ENCODE measurements around the gene DUS1L. TPM values are rescaled to one million over a fixed set of nuclear protein-coding genes. Genes with fewer than 3 reads are reported as not detected.

The DUS1L gene
- total RNA-seq, 5 donors from 2014 or later (not counting 1 experiment from before 2014, with no cell fraction given) = 137 to 186 (median 177) TPM

- CTCF ChIA-PET = interaction anchor here (0.6 to 4.3 kb wide), 5 partner anchors 10 to 1290 kb away, joined by 3 to 26 read pairs (median 5); no protein-coding TSS in a partner anchor
- Mint-ChIP-seq H3K27me3 (no peaks in the 10 kb centered on the region), H3K4me3 (no peak overlapping the region), H3K27ac (no peak overlapping the region), H3K36me3 (no peaks in the 10 kb centered on the region), H3K9me3 (no peaks in the 10 kb centered on the region), H3K4me1 (peaks cover 14 to 27% (median 19%) of the 10 kb centered on the region in 3 donors)
- 71% methylated on average over 27 of the region's 34 CpGs for WGBS (ENCODE audit: insufficient coverage)
- Histone ChIP-seq H3K36me3 (ENCODE audit: control insufficient read depth in 2 of 2, extremely low read depth in 1 of 2, insufficient read depth in 1 of 2, low read length in 1 of 2) (peaks cover 0 to 5% of the 10 kb centered on the region in 2 donors), H3K4me1 (ENCODE audit: control insufficient read depth in 1 of 2, extremely low read depth in 1 of 2, insufficient read depth in 2 of 2, low read length in 2 of 2) (peaks cover 12 to 38% of the 10 kb centered on the region in 2 experiments), H3K9me3 (no peaks in the 10 kb centered on the region), H3K4me3 (ENCODE audit: control insufficient read depth in 1 of 2, extremely low read depth in 1 of 2, low read length in 1 of 2) (no peak overlapping the region), H3K27ac (ENCODE audit: low read length) (no peak overlapping the region), H3K27me3 (replicated peaks in 1 of 2; ENCODE audit: control insufficient read depth in 2 of 2, extremely low read depth in 1 of 2, insufficient read depth in 2 of 2, low read length in 1 of 2) (peaks cover 0 to 6% of the 10 kb centered on the region in 2 experiments)
- DNase-seq (peak in 29 of 35 experiments; percentile 26 to 74 (median 48)), ATAC-seq (replicated peaks in 1 of 4) (no peak)
- POLR2A ChIA-PET = no interaction called here
Observed at GRCh38 chr17:82019690-82020571, 45.7 kb downstream of the DUS1L start.

DNA sequence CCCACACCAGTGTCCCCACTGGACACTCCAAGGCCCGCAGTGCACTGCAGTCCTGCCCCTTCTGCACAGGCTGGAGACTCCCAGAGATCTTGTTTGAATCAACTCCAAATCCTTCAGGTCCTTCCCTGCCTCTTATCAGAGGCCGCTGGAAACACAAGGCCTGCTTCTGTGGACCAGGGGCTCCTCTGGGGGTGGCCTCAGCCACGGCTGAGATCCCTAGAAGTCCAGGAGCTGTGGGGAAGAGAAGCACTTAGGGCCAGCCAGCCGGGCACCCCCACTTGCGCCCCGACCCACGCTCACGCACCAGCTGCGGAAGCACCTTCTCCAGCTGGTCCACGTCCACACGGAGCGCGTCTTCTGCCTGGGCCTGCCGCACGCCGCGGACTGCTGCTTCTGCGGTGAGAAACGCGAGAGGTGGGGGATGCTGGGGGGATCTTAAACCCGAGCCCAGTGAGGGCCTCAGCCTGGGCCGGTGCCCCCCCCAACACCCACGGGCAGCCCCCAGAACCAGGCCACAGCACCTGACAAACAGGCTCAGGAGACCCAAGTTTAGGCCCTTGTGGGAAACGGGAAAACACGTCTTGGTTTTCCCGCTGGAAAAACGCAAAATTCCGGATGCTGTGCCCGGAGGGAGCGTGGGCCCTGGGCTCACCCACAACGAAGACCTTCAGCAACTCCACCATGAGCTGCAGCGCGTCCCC, 46.5 kb downstream of the DUS1L start:
- no peaks in the 10 kb centered on the region for H3K27me3 Mint-ChIP-seq
- no peak overlapping the region for H3K4me3 Mint-ChIP-seq

DNA sequence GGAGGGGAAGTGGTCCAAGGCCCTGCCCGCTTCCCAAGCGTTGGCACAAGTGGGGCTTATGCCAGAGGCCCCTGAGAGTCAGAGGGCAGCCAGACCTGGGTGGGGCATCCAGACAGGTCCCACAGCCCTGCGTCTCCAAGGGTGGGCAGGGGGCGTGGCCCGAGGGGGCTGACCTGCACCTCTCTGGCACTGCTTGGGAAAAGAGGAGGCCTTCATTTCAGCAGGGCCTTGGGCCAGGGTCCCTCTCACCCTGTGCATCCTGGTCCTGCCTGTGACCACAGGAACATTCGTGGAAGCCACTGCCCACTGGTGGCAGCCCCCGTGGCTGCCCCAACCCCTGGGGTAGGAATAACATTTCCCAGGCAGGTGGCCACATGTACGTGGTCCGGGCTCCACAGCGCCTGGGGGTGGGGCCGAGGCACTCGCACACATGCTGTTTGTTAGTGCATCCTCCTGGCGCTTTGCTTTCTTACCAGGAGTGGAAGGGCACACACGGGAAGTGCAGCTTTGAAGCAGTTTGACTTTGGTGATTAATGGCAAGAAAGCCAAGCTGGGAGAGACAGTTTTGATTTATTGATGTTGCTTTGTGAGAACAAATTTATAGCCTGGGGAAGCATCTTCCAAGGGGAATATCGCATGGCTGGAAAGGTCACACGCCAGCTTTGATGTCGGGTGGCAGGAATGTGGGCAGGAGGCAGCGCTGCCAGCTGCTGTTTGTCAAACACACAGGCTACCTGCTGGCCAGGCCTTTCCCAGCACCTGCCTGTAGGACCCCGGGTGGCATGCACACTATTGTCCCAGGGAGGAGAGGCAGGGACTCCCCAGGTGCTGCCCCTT, 47.2 kb downstream of the DUS1L start:
- H3K9me3 Mint-ChIP-seq = no peaks in the 10 kb centered on the region
- no peak for ATAC-seq (replicated peaks in 1 of 4)
- Histone ChIP-seq H3K36me3 (ENCODE audit: control insufficient read depth in 2 of 2, extremely low read depth in 1 of 2, insufficient read depth in 1 of 2, low read length in 1 of 2) (peaks cover 0 to 5% of the 10 kb centered on the region in 2 donors), H3K27me3 (replicated peaks in 1 of 2; ENCODE audit: control insufficient read depth in 2 of 2, extremely low read depth in 1 of 2, insufficient read depth in 2 of 2, low read length in 1 of 2) (no peaks in the 10 kb centered on the region), H3K4me3 (ENCODE audit: control insufficient read depth in 1 of 2, extremely low read depth in 1 of 2, low read length in 1 of 2) (no peak overlapping the region), H3K9me3 (no peaks in the 10 kb centered on the region), H3K4me1 (ENCODE audit: control insufficient read depth in 1 of 2, extremely low read depth in 1 of 2, insufficient read depth in 2 of 2, low read length in 2 of 2) (peaks cover 7 to 26% of the 10 kb centered on the region in 2 experiments), H3K27ac (ENCODE audit: low read length) (no peak overlapping the region)
- no peak overlapping the region for H3K4me3 Mint-ChIP-seq
- no peak overlapping the region for H3K27ac Mint-ChIP-seq
- POLR2A ChIA-PET = no interaction called here
- H3K36me3 Mint-ChIP-seq = no peaks in the 10 kb centered on the region
- DNase-seq = no peak
- 89% methylated on average over 19 of the region's 19 CpGs for WGBS (ENCODE audit: insufficient coverage)
- CTCF ChIA-PET = no interaction called here
- H3K4me1 Mint-ChIP-seq = peaks cover 9 to 20% (median 13%) of the 10 kb centered on the region in 3 donors
- no peaks in the 10 kb centered on the region for H3K27me3 Mint-ChIP-seq

More for the DNA sequence above, 46.5 kb downstream of the DUS1L start:
- Histone ChIP-seq H3K4me3 (ENCODE audit: control insufficient read depth in 1 of 2, extremely low read depth in 1 of 2, low read length in 1 of 2) (no peak overlapping the region), H3K4me1 (ENCODE audit: control insufficient read depth in 1 of 2, extremely low read depth in 1 of 2, insufficient read depth in 2 of 2, low read length in 2 of 2) (peaks cover 11 to 34% of the 10 kb centered on the region in 2 experiments), H3K27me3 (replicated peaks in 1 of 2; ENCODE audit: control insufficient read depth in 2 of 2, extremely low read depth in 1 of 2, insufficient read depth in 2 of 2, low read length in 1 of 2) (peaks cover 0 to under 1% of the 10 kb centered on the region in 2 experiments), H3K27ac (ENCODE audit: low read length) (no peak overlapping the region), H3K9me3 (no peaks in the 10 kb centered on the region), H3K36me3 (ENCODE audit: control insufficient read depth in 2 of 2, extremely low read depth in 1 of 2, insufficient read depth in 1 of 2, low read length in 1 of 2) (peaks cover 0 to 5% of the 10 kb centered on the region in 2 donors)
- ChIA-PET POLR2A (no interaction called here), CTCF (interaction anchor here in 1 of 2 donors (1.0 to 4.3 kb wide), 2 partner anchors 52 to 59 kb away, joined by 5 to 26 read pairs; no protein-coding TSS in a partner anchor)
- ATAC-seq (replicated peaks in 1 of 4) (no peak), DNase-seq (no peak)
- Mint-ChIP-seq H3K4me1 (peaks cover 14 to 25% (median 17%) of the 10 kb centered on the region in 3 donors), H3K9me3 (no peaks in the 10 kb centered on the region), H3K36me3 (no peaks in the 10 kb centered on the region), H3K27ac (no peak overlapping the region)
- WGBS (ENCODE audit: insufficient coverage) = 94% methylated on average over 29 of the region's 33 CpGs

GRCh38 chr17:82017612-82018151, 47.9 kb downstream of the DUS1L start:
- H3K9me3 ChIP-seq = no peaks in the 10 kb centered on the region
- H3K36me3 Mint-ChIP-seq = no peaks in the 10 kb centered on the region
- no peaks in the 10 kb centered on the region for H3K9me3 Mint-ChIP-seq
- H3K27ac Mint-ChIP-seq = no peak overlapping the region
- no peak overlapping the region for H3K4me3 Mint-ChIP-seq
- H3K27me3 Mint-ChIP-seq = no peaks in the 10 kb centered on the region
- H3K36me3 ChIP-seq (ENCODE audit: control insufficient read depth in 2 of 2, extremely low read depth in 1 of 2, insufficient read depth in 1 of 2, low read length in 1 of 2) = peaks cover 0 to 5% of the 10 kb centered on the region in 2 donors
- H3K4me1 ChIP-seq (ENCODE audit: control insufficient read depth in 1 of 2, extremely low read depth in 1 of 2, insufficient read depth in 2 of 2, low read length in 2 of 2) = peaks cover 7 to 26% of the 10 kb centered on the region in 2 experiments
- no peak overlapping the region for H3K4me3 ChIP-seq (ENCODE audit: control insufficient read depth in 1 of 2, extremely low read depth in 1 of 2, low read length in 1 of 2)
- ChIA-PET CTCF (no interaction called here), POLR2A (no interaction called here)
- no peaks in the 10 kb centered on the region for H3K27me3 ChIP-seq (replicated peaks in 1 of 2; ENCODE audit: control insufficient read depth in 2 of 2, extremely low read depth in 1 of 2, insufficient read depth in 2 of 2, low read length in 1 of 2)
- ATAC-seq (replicated peaks in 1 of 4) (no peak), DNase-seq (no peak)
- 78% methylated on average over 8 of the region's 13 CpGs for WGBS (ENCODE audit: insufficient coverage)
- peaks cover 9 to 16% (median 13%) of the 10 kb centered on the region in 3 donors for H3K4me1 Mint-ChIP-seq
- no peak overlapping the region for H3K27ac ChIP-seq (ENCODE audit: low read length)

DNA sequence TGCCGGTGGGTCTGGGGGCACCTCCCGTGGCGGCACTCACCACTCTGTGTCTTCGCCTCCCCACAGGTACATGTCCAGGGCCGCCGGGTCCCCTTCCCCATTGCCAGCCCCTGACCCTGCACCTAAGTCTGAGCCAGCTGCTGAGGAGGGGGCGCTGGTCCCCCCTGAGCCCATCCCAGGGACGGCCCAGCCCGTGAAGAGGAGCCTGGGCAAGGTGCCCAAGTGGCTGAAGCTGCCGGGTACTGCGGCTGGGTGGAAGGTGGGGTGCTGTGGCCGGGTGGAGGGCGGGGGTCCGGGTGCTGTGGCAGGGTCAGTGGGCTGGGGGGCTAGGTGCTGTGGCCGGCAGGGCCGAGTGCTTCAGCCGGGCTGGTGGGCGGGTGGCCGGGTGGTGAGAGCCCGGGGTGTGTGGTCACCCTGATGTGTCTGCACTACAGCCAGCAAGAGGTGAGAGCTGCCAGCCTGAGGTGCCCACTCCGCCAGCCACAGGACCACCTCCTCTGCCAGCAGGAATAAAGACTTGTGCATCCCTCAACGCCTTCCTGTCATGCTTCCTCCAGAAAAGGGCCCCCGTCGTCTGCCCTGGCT, 48.6 kb downstream of the DUS1L start:
- Mint-ChIP-seq H3K27ac (no peak overlapping the region), H3K4me1 (peaks cover 7 to 14% (median 11%) of the 10 kb centered on the region in 3 donors), H3K9me3 (no peaks in the 10 kb centered on the region), H3K27me3 (no peaks in the 10 kb centered on the region), H3K36me3 (no peaks in the 10 kb centered on the region), H3K4me3 (no peak overlapping the region)
- Histone ChIP-seq H3K36me3 (ENCODE audit: control insufficient read depth in 2 of 2, extremely low read depth in 1 of 2, insufficient read depth in 1 of 2, low read length in 1 of 2) (peaks cover 0 to 5% of the 10 kb centered on the region in 2 donors), H3K4me1 (ENCODE audit: control insufficient read depth in 1 of 2, extremely low read depth in 1 of 2, insufficient read depth in 2 of 2, low read length in 2 of 2) (peaks cover 5 to 21% of the 10 kb centered on the region in 2 experiments), H3K4me3 (ENCODE audit: control insufficient read depth in 1 of 2, extremely low read depth in 1 of 2, low read length in 1 of 2) (no peak overlapping the region), H3K27ac (ENCODE audit: low read length) (no peak overlapping the region), H3K9me3 (no peaks in the 10 kb centered on the region), H3K27me3 (replicated peaks in 1 of 2; ENCODE audit: control insufficient read depth in 2 of 2, extremely low read depth in 1 of 2, insufficient read depth in 2 of 2, low read length in 1 of 2) (no peaks in the 10 kb centered on the region)
- WGBS (ENCODE audit: insufficient coverage) = 91% methylated on average over 17 of the region's 24 CpGs
- no peak for DNase-seq
- ATAC-seq (replicated peaks in 1 of 4) = no peak
- POLR2A ChIA-PET = no interaction called here
- CTCF ChIA-PET = no interaction called here
